A549 (cell line): ENCODE results near the gene CCDC187.

Experiments used
- CHD4 ChIP-seq: fragments of 200-600 bp; sonication (generic); IDR thresholded peaks from 2 replicates; pipeline ENCODE4 v1.6.1; 2016; ENCODE audit warnings: antibody characterized with exemption, mild to moderate bottlenecking, borderline replicate concordance
- MAX ChIP-seq: IDR thresholded peaks from 2 replicates; pipeline ENCODE4 v1.6.1; 2012
- POLR2A ChIP-seq: IDR thresholded peaks from 2 replicates; pipeline ENCODE4 v1.6.1; 2012; ENCODE audit warnings: mild to moderate bottlenecking, low read length
- SREBF2 ChIP-seq: fragments of 450-650 bp; IDR thresholded peaks from 2 replicates; pipeline ENCODE4 v1.6.1; 2014; ENCODE audit warnings: mild to moderate bottlenecking, moderate library complexity
- TF ChIP-seq, protein P1 (sequence below): fragments of >200 bp; sonication (Bioruptor Twin); formaldehyde crosslinking; IDR thresholded peaks from 3 replicates; pipeline ENCODE4 v1.5.1; 2016

DNA sequence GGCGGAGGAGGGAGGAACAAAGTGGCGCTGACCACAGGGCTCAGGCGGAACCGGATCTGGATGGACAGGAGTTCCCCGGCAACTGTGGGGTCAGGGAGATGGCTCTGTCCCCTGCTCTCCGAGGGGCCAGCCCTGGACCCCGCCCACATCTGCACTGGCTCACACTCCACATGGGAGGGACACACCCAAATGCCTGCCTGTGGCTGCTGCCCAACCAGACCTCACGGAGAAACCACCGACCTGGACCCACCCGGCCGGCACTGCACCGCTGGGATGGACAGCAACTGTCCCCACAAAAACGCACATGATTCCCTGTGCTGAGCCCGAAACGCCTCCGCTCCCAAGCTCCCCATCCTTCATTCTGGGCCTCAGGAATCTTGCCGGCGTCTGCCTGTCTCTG is 4.8 kb downstream of the CCDC187 start:
- no peak for TF ChIP-seq POLR2A
- TF ChIP-seq, protein P1, sequence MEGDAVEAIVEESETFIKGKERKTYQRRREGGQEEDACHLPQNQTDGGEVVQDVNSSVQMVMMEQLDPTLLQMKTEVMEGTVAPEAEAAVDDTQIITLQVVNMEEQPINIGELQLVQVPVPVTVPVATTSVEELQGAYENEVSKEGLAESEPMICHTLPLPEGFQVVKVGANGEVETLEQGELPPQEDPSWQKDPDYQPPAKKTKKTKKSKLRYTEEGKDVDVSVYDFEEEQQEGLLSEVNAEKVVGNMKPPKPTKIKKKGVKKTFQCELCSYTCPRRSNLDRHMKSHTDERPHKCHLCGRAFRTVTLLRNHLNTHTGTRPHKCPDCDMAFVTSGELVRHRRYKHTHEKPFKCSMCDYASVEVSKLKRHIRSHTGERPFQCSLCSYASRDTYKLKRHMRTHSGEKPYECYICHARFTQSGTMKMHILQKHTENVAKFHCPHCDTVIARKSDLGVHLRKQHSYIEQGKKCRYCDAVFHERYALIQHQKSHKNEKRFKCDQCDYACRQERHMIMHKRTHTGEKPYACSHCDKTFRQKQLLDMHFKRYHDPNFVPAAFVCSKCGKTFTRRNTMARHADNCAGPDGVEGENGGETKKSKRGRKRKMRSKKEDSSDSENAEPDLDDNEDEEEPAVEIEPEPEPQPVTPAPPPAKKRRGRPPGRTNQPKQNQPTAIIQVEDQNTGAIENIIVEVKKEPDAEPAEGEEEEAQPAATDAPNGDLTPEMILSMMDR, result no peak
- no peak for TF ChIP-seq SREBF2
- TF ChIP-seq CHD4, result no peak
- no peak for TF ChIP-seq MAX
